Measurements from ENCODE around the gene RIPPLY3.
A peak's percentile ranks its signal among the peaks of the same experiment; 100 is the strongest.

RIPPLY3 gene

GRCh38 chr21:37062593-37062935 lies 56.1 kb downstream of the RIPPLY3 start:
- no peak for DNase-seq

GRCh38 chr21:37063433-37063832 lies 56.9 kb downstream of the RIPPLY3 start:
- no peak for DNase-seq

GRCh38 chr21:37064841-37065240 lies 58.3 kb downstream of the RIPPLY3 start:
- peak; percentile 33 for DNase-seq

- peak; percentile 33 for DNase-seq
Observed at GRCh38 chr21:37065561-37066177, 59.2 kb downstream of the RIPPLY3 start.

Measured in fibroblast of skin of scalp (primary cell).